ENCODE data around the gene USF2. TPM values are rescaled to one million over a fixed set of nuclear protein-coding genes. Genes with fewer than 3 reads are reported as not detected.

USF2 gene
- total RNA-seq, 1 experiment from 2014 or later: 121 TPM

- no TSS peak for BruUV-seq (replicated peaks)
- ChIA-PET CTCF (no interaction called here), POLR2A (no interaction called here)
- H3K4me1 ChIP-seq (ENCODE audit: control insufficient read depth, insufficient read depth, low read length): 0 out of 2 replicates have a peak, but pooled peaks cover 5% of the 10 kb centered on the region
- in situ Hi-C loops (cut with HindIII; ENCODE audit: low pct_unique_long_range_greater_than_20kb, low sequenced_read_pairs) (no loop called here), intact Hi-C loops (cut with micrococcal nuclease; ENCODE audit: unreplicated experiment) (no loop called here)
- no peaks in the 10 kb centered on the region for H3K36me3 ChIP-seq (ENCODE audit: control insufficient read depth, insufficient read depth, low read length)
- no peaks in the 10 kb centered on the region for H3K9me3 ChIP-seq (ENCODE audit: control insufficient read depth, insufficient read depth, low read depth, low read length)
- H3K4me3 ChIP-seq (ENCODE audit: low read depth in 2 of 2, low read length in 2 of 2): no peak overlapping the region
- no peak overlapping the region for H3K27ac ChIP-seq (ENCODE audit: low read length)
- DNase-seq (ENCODE audit: low read depth, low spot score) (no peak), ATAC-seq (no peak)
- no peaks in the 10 kb centered on the region; the same call in 1 of the 2 replicates for H3K27me3 ChIP-seq (ENCODE audit: control insufficient read depth, insufficient read depth, low read length)
- no peak for TF ChIP-seq REST (IDR thresholded peaks at IDR 0.05; ENCODE audit: insufficient read depth in 1 of 2, low read depth in 2 of 2, low read length in 1 of 2)
- TF ChIP-seq SIN3A (IDR thresholded peaks at IDR 0.05; ENCODE audit: borderline replicate concordance, insufficient read depth, low read depth, low read length): no peak
- no peak for TF ChIP-seq TCF7L2 (IDR thresholded peaks at IDR 0.05; ENCODE audit: low read depth, low read length)
- no peak for TF ChIP-seq POLR2AphosphoS5 (IDR thresholded peaks at IDR 0.05; ENCODE audit: low read depth, low read length)
- no peak for TF ChIP-seq CTCF (IDR thresholded peaks at IDR 0.05)
Measured at GRCh38 chr19:35307931-35308330, 39.2 kb downstream of the USF2 start.

GRCh38 chr19:35308910-35309309, 40.1 kb downstream of the USF2 start:
- Histone ChIP-seq H3K27ac (ENCODE audit: low read length) (no peak overlapping the region), H3K27me3 (ENCODE audit: control insufficient read depth, insufficient read depth, low read length) (no peaks in the 10 kb centered on the region), H3K4me3 (ENCODE audit: low read depth in 2 of 2, low read length in 2 of 2) (no peak overlapping the region), H3K4me1 (ENCODE audit: control insufficient read depth, insufficient read depth, low read length) (0 out of 2 replicates have a peak, but pooled peaks cover 5% of the 10 kb centered on the region), H3K9me3 (ENCODE audit: control insufficient read depth, insufficient read depth, low read depth, low read length) (no peaks in the 10 kb centered on the region), H3K36me3 (ENCODE audit: control insufficient read depth, insufficient read depth, low read length) (no peaks in the 10 kb centered on the region)
- DNase-seq (ENCODE audit: low read depth, low spot score) (no peak), ATAC-seq (no peak)
- TF ChIP-seq SIN3A (IDR thresholded peaks at IDR 0.05; ENCODE audit: borderline replicate concordance, insufficient read depth, low read depth, low read length) (no peak), TCF7L2 (IDR thresholded peaks at IDR 0.05; ENCODE audit: low read depth, low read length) (no peak), CTCF (IDR thresholded peaks at IDR 0.05) (no peak), POLR2AphosphoS5 (IDR thresholded peaks at IDR 0.05; ENCODE audit: low read depth, low read length) (no peak), REST (IDR thresholded peaks at IDR 0.05; ENCODE audit: insufficient read depth in 1 of 2, low read depth in 2 of 2, low read length in 1 of 2) (no peak)
- ChIA-PET POLR2A (no interaction called here), CTCF (no interaction called here)
- in situ Hi-C loops (cut with HindIII; ENCODE audit: low pct_unique_long_range_greater_than_20kb, low sequenced_read_pairs): no loop called here
- intact Hi-C loops (cut with micrococcal nuclease; ENCODE audit: unreplicated experiment): no loop called here
- BruUV-seq (replicated peaks): no TSS peak

Measured in Panc1 (cell line).